Measurements from ENCODE around the gene NPL.

GRCh38 chr1:182803846-182804245 is 14.3 kb downstream of the NPL start:
- TF ChIP-seq CTCF (IDR thresholded peaks at IDR 0.05; ENCODE audit: poor library complexity, severe bottlenecking): no peak
- TF ChIP-seq MXI1 (conservative IDR thresholded peaks at IDR 0.05; ENCODE audit: poor library complexity, severe bottlenecking): no peak
- TF ChIP-seq EP300 (conservative IDR thresholded peaks at IDR 0.05; ENCODE audit: poor library complexity, severe bottlenecking): no peak
- no peak for TF ChIP-seq POLR2AphosphoS5 (IDR thresholded peaks at IDR 0.05)
- TF ChIP-seq EZH2 (IDR thresholded peaks at IDR 0.05; ENCODE audit: borderline replicate concordance, insufficient read depth, low read length, poor library complexity, severe bottlenecking): no peak
- TF ChIP-seq SMC3 (conservative IDR thresholded peaks at IDR 0.05; ENCODE audit: poor library complexity): no peak
- TF ChIP-seq RAD21 (conservative IDR thresholded peaks at IDR 0.05): no peak
